NCI-H526 treated with DMSO at 0.1 percent for 48 hours (cell line): ENCODE measurements around the gene MAST4.
A peak's percentile ranks its signal among the peaks of the same experiment; 100 is the strongest.

Source experiments
- DNase-seq: peaks from one replicate; lab custom pipeline; 2025; lab: John Stamatoyannopoulos, UW

MAST4 gene

GRCh38 chr5:66595756-66596635 is at the start of gene MAST4:
Gene MAST4 (plus strand): TSS chr5:66596393. CDS start chr5:66596656, 263 bp downstream.
- DNase-seq: peak; percentile 54

DNA sequence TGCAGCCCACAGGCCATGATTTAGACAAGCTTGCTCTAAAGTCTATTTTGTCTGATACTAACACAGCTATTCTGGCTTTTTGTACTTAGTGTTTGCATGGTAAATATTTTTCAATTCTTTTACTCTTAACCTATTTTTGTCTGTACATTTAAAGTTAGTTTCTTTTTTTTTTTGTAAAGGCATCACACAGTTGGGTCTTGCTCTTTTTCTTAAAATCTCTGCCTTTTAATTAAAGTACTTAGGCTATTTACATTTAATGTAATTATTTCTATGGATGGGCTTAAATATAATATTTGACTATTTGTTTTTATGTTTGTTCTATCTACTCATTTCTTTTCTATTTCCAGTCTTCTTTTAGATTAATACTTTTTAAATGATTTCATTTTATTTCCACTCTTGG is 49.7 kb upstream of the MAST4 start:
- DNase-seq: no peak

DNA sequence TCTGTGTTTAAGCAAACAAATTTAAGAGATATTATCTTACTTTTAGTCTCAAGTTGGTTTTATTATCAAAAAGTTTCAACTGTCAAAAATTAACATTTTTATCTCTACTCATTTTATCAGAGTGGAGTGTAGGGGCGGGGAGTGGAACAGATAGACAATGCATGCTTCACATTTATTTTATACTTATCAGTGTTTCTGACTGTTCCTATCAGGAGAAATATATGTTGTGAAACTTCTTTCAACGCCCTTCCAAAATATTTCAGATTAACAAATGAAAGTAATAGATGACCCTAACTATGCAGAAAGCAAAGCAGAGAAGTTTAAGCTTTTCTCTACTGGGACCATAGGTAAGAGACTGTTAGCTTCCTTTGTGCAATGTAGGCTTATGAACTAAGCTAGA is 44.9 kb upstream of the MAST4 start:
- DNase-seq: no peak

DNA sequence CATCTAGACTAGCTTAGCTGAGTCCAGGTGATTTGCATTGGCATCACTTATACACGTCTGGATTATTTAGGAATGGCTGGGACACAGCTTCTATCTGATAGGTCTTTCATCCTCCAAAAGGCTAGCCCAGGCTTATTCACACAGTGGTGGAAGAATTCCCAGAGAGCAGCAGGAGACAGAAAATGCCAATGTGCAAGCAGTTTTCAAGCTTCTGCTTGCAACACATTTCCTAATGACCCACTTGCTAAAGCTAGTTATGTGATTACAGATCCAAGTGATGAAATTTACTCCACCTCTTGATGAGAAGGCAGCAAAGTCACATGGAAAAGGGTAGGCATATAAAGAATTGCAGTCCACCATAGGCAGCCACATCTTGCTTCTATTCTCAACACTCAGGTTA is 44.2 kb upstream of the MAST4 start:
- no peak for DNase-seq

GRCh38 chr5:66553368-66553912 is 42.8 kb upstream of the MAST4 start:
- no peak for DNase-seq

DNA sequence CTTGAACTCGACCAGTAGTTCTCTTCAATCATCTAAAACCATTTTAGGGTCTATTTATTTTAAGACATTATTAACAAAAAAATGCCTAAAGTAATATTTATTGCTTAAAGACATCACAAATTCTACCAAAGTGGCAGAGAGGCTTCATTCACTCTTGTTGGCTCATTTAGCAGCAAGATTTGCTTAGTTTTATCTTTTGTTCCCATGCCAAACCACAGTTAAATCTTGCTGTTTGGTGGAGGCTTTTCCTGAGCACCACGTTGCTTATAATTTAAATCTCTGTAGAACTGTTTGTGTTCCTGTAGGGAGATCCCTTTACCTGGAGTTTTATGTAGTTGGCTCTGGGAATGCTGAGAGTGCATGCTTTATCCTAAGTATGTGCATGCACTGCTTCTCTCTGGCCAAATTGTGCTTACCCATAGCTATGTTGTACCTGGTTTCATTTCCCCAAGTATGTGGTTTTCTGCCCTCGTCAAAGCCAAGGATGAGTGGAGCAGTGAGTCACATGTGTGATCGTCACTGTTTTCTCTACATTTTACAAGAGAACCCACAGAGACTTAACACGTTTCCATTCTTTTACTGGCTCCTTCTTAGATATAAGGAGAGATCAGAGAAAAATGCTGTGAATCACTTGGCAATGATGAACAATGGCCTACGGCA is 42.1 kb upstream of the MAST4 start:
- no peak for DNase-seq

DNA sequence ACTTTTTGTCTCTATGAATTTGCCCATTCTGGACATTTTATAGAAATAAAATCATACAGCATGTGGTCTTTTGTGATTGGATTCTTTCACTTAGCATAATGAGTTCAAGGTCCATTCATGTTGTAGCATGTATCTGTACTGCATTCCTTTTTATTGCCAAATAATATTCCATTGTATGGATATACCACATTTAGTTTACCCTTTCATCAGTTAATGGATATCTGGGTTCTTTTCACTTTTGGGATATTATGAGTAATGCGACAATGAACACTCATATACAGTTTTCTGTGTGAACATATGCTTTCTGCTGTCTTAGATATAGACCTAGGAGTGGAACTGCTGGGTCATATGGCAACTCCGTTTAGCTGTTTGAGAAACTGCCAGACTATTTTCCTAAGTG is 41.3 kb upstream of the MAST4 start:
- DNase-seq: no peak

GRCh38 chr5:66558560-66558959 is 37.6 kb upstream of the MAST4 start:
- no peak for DNase-seq

DNA sequence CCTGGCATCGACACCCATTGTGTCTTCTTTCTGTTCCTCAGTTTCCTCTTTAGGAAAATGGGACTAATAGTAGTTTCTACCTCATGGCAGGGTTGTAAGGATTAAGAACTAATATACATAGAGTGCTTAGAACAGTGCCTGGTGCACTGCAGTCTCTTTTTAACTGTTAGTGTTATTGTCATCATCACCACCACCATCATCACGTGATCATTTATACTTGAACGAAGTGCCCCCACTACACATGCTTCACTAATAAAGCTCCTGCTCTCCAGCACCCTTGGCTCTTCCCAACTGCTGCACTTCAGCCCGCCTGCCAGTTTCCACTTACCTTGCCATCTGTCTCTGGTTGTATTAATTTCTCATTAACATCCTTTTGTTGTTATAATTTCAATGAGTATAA is 35.8 kb upstream of the MAST4 start:
- no peak for DNase-seq

DNA sequence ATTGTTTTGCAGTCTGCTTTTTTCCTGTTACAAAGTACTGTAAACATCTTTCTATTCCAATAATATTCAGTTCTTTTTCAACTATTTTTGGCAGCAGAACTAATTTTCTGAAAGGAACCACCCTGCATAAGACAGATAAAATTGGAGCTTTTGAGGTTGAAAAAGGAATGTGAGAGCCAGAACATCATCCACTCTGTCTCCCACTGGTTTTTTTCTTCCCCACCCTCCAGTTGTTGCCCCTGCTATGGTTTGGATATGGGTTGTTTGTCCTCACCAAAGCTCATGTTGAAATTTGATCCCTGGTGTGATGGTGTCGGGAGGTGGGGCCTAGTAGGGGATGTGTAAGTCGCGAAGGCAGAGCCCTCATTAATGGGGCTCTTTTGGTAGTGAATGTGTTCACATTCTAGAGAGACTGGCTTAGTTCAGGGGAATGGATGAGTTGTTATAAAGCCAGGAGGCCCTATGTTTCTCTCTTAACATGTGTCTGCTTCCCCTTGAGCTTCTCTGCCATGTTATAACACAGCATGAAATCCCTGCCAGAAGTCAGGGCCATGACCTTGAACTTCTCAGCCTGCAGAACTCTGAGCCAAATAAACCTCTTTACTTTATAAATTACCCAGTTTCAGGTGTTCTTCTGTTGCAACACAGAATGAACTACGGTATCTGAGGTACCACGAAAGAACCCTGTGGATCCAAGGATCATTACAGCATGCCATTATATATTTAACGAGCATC is 34.8 kb upstream of the MAST4 start:
- no peak for DNase-seq

GRCh38 chr5:66565878-66566277 is 30.3 kb upstream of the MAST4 start:
- DNase-seq: no peak

DNA sequence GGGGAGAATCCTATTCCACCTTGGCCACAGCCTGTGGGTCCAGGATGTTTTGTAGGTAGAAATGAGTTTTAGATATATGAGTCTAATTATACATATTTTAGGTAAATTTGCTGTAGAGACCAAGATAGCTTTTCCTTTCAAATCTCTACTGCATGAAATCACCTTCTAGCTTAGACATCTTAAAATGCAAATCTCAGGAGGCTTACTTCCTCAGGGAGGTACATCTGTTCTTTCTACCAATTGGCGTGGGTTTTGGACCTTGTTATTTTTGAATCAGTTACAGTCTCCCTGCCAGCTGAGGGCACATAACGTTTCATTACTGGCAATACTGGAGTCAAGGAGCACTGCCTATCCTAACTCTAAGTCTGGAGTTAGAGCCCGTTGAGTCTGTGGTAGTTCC is 28.7 kb upstream of the MAST4 start:
- DNase-seq: no peak

DNA sequence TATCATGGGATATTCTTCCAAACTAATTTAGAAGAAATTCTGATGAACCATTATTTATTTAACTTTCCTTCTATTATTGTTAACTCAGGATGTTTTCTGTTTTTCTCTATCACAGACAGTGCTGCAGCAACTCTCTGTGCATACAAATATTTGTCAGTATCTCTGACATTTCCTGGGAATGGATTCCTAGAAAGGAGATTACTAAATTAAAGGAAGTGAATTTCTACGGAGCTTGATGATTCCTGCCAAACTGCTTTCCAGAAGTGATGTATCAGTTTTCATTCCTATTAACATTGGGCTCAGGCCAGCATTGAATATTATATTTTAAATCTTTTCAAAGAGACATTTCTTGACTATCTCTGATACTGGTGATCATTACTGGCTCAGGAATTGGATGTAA is 26.0 kb upstream of the MAST4 start:
- no peak for DNase-seq

- DNase-seq: no peak
Measured at GRCh38 chr5:66573733-66574132, 22.5 kb upstream of the MAST4 start.

GRCh38 chr5:66582499-66583165 is 13.6 kb upstream of the MAST4 start:
- no peak for DNase-seq

DNA sequence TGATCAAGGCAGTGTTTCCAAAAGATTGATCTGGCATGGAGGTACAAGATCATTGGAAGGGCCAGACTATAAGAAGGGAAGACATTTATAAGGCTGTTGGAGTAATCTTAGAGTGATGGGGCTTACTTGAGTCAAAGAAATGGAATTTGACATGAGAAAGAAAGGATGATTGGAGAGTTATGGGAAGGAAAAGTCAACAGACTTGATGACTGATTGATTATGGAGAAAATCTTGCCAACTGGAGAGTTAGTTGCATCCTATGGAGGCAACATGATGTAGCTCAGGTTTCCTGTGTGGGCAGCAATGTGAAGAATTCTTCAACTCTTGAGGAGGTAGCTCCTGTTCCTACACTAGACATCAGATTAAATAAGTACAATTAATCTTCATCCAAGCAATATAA is 10.9 kb upstream of the MAST4 start:
- DNase-seq: no peak

GRCh38 chr5:66587771-66588170 is 8.4 kb upstream of the MAST4 start:
- DNase-seq: no peak

DNA sequence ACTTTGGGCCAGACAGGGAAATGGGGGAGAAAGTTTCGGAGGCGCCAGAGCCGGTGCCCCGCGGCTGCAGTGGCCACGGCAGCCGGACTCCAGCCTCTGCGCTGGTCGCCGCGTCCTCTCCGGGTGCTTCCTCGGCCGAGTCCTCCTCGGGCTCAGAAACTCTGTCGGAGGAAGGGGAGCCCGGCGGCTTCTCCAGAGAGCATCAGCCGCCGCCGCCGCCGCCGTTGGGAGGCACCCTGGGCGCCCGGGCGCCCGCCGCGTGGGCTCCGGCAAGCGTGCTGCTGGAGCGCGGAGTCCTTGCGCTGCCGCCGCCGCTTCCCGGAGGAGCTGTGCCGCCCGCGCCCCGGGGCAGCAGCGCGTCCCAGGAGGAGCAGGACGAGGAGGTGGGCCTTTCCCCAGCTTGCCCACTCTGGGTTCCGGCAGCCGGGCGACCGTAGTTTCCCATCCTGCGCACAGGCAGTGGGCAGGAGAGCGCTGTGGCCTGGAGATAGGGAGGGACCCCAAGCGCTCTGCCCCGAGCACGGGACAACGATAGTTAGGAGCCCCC is 516 bp downstream of the MAST4 start:
- peak; percentile 8 for DNase-seq

GRCh38 chr5:66597183-66597757 is 1.1 kb downstream of the MAST4 start:
- no peak for DNase-seq

- DNase-seq: no peak
Measured at GRCh38 chr5:66602621-66603020, 6.4 kb downstream of the MAST4 start.

GRCh38 chr5:66603164-66603563 is 7.0 kb downstream of the MAST4 start:
- DNase-seq: no peak
